Activated CD4-positive, alpha-beta T cell treated with anti-CD3 and anti-CD28 coated beads, Interleukin-2, Interleukin-6, amounts not matched to agents 100 ng/mL and 50 ng/mL, durations not matched to agents 16 hours and 8 hours (primary cell): ENCODE measurements around the gene ZNF660.
"Not testable (repeated sequence)": the region's sequence is repeated elsewhere in the genome, so short reads cannot be mapped to it uniquely, and the experiment has no call there.

Experiments used
- DNase-seq: peaks from one replicate; pipeline ENCODE4 v3.0.0-alpha.2; 2020

Gene ZNF660

DNA sequence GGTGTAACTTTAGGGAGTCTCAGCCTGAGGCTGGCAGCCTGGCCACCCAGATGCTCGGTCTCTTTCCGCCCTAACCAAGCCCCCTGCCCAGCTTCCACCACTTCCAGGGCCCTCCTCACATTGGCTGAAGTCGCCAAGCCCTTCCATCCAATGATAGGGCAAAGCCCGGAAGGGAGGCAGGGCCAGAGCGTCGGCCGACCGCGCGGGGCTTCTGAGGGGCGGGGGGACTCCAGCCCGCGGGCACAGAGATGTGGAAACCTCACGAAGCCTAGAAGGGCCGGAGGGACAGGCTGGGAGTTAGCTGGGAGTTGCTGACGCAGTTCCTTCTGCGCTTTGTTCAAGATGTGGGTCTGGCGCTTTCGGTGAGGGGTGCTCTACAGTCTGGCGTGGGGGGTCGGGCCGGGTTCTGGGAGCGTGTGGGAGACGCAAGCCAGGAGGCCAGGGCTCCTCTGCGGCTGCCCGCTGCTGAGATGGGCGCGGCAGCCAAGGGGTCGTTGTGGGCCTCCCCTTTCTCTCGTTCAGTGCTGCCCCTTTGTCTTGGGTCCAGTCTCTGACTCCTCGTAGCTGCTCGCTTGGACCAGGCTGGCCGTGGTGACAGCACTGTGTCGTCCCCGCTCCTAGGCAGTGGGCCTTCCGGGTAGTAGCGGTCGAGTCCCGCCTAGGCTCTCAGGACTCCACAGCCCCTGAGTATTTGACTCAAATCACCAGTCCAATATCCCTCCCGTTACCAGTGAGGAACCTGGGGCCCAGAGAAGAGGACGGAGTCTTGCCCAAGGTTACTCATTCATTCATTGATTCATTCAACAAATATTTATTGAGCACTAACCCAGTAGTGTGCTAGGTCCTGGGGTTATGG, at the start of gene ZNF660:
TSS of gene ZNF660 (plus strand) at position 319 of the 856 bp plus-strand sequence. CDS start 9,230 bp downstream, outside the sequence.
- no peak for DNase-seq

- no peak for DNase-seq
Measured at GRCh38 chr3:44535364-44535763, 49.4 kb upstream of the ZNF660 start.

GRCh38 chr3:44544811-44545210, 40.0 kb upstream of the ZNF660 start:
- DNase-seq = not testable (repeated sequence)

GRCh38 chr3:44554626-44555592, 29.9 kb upstream of the ZNF660 start, which contains the start of gene ZKSCAN7:
Gene ZKSCAN7 (plus strand): TSS chr3:44555193. CDS start chr3:44557048, 1,855 bp downstream.
- DNase-seq = peak; percentile 46

- peak; percentile 2 for DNase-seq
Measured at GRCh38 chr3:44555723-44556122, 29.0 kb upstream of the ZNF660 start.

DNA sequence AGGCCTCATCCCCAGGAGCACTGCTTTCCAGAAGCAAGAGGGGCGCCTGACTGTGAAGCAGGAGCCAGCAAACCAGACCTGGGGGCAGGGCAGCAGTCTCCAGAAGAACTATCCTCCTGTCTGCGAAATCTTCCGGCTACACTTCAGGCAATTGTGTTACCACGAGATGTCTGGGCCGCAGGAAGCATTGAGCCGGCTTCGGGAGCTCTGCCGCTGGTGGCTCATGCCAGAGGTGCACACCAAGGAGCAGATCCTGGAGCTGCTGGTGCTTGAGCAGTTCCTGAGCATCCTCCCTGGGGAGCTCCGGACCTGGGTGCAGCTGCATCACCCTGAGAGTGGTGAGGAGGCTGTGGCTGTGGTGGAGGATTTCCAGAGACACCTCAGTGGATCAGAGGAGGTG, 27.7 kb upstream of the ZNF660 start:
- DNase-seq = no peak

GRCh38 chr3:44561076-44561475, 23.7 kb upstream of the ZNF660 start:
- DNase-seq = no peak

DNA sequence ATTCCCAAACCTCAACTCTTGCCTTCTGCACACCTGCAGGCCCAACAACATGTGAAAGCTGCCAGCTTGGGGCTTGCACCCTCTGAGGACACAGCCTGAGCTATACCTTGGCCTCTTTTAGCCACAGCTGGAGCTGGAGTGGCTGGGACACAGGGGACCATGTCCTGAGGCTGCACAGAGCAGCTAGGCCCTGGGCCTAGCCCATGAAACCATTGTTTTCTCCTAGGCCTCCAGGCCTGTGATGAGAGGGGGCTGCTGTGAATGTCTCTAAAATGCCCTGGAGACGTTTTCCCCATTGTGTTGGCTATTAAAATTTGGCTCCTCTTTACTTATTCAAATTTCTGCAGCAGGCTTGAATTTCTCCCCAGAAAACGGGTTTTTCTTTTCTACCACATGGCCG, 22.6 kb upstream of the ZNF660 start:
- DNase-seq = no peak

DNA sequence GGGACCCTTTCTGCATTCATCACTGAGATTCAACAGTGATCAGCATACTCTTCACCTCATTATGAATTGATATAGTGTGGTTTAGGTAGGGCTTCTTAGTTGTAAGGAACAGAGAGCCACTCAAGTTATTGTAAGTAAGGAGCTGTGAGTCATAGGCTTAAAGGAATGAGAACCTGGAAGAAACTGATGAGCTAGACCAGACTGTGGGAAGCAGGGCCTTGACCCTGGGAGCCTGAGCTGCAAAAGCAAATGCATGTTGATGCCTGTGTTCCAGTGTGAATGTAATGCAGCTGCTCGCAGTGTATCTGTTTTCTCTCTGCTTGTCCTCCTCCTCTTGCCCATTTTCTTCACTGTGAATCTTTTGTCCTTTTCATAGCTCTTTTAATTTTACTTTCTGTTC, 16.2 kb upstream of the ZNF660 start:
- DNase-seq = no peak

DNA sequence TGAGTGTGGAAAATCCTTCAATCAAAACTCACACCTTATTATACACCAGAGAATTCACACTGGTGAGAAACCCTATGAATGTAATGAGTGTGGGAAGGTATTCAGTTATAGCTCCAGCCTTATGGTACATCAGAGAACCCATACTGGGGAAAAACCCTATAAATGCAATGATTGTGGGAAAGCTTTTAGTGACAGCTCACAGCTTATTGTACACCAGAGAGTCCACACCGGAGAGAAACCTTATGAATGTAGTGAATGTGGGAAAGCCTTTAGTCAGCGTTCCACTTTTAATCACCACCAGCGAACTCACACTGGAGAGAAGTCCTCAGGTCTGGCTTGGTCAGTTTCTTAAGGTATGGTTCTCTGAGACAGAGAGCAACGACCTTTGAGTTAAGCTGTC, 13.7 kb upstream of the ZNF660 start:
- no peak for DNase-seq

GRCh38 chr3:44576613-44577012, 8.2 kb upstream of the ZNF660 start:
- no peak for DNase-seq

DNA sequence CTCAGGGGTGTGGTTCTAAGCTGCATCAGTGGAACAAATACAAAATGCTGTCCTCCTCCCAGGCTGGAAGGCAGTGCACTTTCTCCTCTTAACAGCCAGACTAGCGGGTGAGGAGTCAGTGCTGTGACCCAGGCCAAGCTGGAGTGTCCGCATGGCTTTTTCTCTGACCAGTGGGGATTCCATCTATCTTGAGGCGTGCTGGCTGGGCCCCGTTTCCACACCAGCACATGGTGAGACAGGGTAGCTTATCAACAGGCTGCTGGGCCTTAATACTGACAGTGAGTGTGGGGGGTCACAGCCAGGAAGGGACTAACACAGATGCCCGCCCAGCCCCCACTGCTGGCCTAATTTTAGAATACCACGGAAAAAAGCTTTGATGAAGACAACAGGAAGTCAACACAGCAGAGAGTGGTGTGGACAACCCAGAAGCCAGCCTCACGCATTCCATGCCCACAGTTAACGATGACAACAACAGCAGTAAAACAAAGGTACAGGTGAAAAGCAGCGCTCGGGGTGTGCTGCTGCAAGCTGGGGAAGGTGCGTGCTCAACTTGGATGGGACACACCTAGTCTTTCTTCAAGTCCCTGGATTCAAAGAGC, 7.3 kb upstream of the ZNF660 start:
- DNase-seq = not testable (repeated sequence)

DNA sequence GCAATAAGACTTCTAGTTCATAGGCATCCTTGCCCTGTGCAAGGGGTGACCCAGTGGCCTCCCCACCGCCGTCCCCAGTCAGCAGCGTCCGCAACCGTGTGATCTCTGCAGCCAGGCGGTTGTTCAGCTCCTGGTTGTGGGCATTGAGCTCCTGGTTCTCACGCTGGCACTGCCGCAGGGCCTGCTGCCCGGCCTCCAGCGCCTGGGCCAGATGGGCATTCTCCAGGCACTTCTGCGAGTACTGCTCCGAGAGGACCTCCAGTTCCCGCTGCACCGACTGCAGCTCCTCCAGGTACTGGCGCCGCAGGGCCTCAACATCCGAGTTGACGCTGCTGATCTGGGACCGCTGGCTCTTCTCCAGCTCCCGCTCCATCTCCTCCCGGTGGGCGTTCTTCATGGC, 6.4 kb upstream of the ZNF660 start:
- DNase-seq = not testable (repeated sequence)

GRCh38 chr3:44578924-44579515, 5.7 kb upstream of the ZNF660 start:
- not testable (repeated sequence) for DNase-seq

DNA sequence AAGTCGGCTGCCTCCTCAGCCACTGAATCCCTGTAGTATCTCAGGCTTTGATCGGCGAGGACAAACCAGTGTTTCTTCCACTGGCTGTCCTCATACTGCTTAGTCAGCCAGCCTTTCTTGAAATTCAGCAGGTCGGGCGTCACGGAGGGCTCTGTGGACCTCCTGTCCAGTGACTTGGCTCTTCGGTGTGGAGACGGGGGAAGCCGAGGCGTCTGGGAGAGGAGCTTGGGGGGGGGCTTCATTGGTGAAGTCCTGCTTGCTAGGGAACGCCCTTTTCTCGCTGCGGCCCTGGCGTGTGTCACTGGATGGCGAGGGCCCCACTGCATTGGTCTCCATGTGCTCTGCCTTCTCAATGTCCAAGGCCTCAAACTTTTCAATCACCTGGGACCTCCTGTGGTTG, 5.0 kb upstream of the ZNF660 start:
- DNase-seq = not testable (repeated sequence)

GRCh38 chr3:44580971-44581370, 3.8 kb upstream of the ZNF660 start:
- DNase-seq = not testable (repeated sequence)

DNA sequence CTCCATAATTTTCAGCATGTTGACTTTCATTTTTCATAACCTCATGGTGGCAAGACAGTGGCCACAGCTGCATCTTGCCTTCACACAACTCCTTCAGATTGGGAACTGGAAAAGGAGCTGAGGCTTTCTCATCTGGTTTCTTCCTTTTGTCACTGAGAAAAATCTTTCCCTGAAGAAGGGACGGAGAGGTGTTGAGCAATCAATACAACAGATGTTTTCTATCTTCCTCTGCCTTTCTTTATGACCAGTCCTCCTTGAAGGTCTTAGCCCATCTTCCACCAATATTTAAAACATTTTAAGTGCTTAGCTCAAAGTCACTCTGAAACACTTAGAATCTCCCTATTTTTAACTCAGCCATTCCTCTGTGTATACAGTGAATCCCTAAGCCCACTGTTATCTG, 11.9 kb downstream of the ZNF660 start:
- no peak for DNase-seq

- no peak for DNase-seq
Measured at GRCh38 chr3:44601749-44602148, 17.0 kb downstream of the ZNF660 start.

DNA sequence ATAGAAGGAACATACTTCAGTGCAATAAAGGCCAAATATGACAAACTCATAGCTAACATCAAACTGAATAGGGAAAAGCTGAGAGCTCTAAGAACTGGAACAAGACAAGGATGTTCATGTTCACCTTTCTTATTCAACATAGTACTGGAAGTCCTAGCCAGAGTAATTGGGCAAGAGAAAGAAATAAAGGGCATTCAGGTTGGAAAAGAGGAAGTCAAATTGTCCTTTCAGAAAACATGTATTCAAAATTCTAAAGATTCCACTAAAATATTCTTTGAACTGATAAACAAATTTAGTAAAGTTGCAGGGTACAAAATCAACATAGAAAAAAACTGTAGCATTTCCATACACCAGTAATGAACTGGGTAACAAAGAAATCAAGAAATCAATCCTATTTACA, 27.9 kb downstream of the ZNF660 start:
- no peak for DNase-seq

GRCh38 chr3:44624749-44625480, 40.2 kb downstream of the ZNF660 start, which contains the start of gene ZNF197:
Gene ZNF197 (plus strand): TSS chr3:44625036. CDS start chr3:44629155, 4,119 bp downstream.
- DNase-seq = peak; percentile 70

- no peak for DNase-seq
Measured at GRCh38 chr3:44628716-44629115, 44.0 kb downstream of the ZNF660 start.

DNA sequence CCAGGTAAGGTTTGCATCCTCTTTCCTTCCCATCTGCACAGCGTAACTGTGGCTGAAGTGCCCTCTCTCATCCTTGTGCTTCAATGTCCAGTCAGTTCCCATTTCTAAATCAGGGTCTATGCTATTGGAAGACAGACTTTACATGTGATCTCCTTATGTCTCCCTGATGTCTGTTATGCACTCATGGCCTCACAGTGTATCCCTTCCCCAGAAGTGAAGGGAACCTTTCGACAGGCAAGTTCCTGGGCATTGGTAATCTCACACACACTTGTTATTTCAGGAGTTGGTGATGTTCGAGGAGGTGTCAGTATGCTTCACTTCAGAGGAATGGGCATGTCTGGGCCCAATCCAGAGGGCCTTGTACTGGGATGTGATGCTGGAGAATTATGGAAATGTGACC, 47.4 kb downstream of the ZNF660 start:
- no peak for DNase-seq
